Right atrium auricular region (tissue), 2 donors: ENCODE data around the gene PARP14. TPM values are rescaled to one million over a fixed set of nuclear protein-coding genes. Genes with fewer than 3 reads are reported as not detected.

ENCODE experiments used
- DNase-seq: peaks from one replicate; pipeline ENCODE4 v3.0.0-alpha.2; 2019; ENCODE audit warnings: low spot score
- H3K27ac ChIP-seq, 2 donors: fragments of 200-600 bp; sonication (generic); 1 replicate in 1 of 2; 2 replicates in 1 of 2; pipeline ENCODE4 v1.5.1; 2016 to 2019
- H3K27me3 ChIP-seq, 2 donors: fragments of 200-600 bp; sonication (generic); one replicate each; pipeline versions ENCODE4 v1.5.1 to v1.6.0; 2017 to 2019
- H3K36me3 ChIP-seq: fragments of 200-600 bp; sonication (generic); one replicate; pipeline ENCODE4 v1.5.1; 2016
- H3K4me1 ChIP-seq, 2 donors: fragments of 200-600 bp; sonication (generic); one replicate each; pipeline versions ENCODE4 v1.5.1 to v1.6.0; 2017 to 2019
- H3K4me3 ChIP-seq, 2 donors: fragments of 200-600 bp; sonication (generic); 1 replicate in 1 of 2; 2 replicates in 1 of 2; pipeline ENCODE4 v1.5.1; 2017 to 2019; ENCODE audit warnings: mild to moderate bottlenecking in 1 of 2, moderate library complexity in 1 of 2
- H3K9me3 ChIP-seq, 2 donors: fragments of 200-600 bp; sonication (generic); one replicate each; pipeline ENCODE4 v1.5.1; 2019
- total RNA-seq, 2 donors: library from RNA; depleted of rRNA; stranded (reverse); fragments of >200 nt; gene quantifications; one replicate each; pipeline ENCODE4 v1.1.0, GENCODE V29; 2016
- TF ChIP-seq, protein P1 (sequence below), 2 donors: fragments of 200-600 bp; sonication (generic); IDR thresholded peaks; one replicate each; pipeline ENCODE4 v1.5.1; 2019; ENCODE audit warnings: antibody characterized with exemption in 2 of 2

PARP14 gene
- total RNA-seq, 2 donors from 2014 or later, result 9.5 to 13.5 TPM

DNA sequence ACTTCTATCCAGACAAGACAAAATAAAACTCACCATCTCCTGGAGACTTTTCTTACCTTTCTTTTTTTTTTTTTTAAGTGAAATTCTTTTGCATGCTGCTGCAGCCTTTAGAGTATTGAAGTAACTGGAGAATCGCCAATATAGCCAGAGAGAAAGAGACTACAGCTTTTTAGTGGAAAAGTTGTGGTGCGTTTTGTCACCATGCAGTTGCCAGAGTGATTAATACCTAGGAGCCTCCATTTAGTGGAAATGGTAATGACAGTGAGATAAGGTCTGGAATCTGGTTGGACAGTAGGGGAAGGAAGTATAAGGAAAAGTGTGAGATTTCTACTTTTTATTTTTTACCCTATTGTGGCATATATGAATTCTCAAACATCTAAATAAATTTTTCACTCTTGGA is 18.1 kb upstream of the PARP14 start:
- TF ChIP-seq, protein P1, sequence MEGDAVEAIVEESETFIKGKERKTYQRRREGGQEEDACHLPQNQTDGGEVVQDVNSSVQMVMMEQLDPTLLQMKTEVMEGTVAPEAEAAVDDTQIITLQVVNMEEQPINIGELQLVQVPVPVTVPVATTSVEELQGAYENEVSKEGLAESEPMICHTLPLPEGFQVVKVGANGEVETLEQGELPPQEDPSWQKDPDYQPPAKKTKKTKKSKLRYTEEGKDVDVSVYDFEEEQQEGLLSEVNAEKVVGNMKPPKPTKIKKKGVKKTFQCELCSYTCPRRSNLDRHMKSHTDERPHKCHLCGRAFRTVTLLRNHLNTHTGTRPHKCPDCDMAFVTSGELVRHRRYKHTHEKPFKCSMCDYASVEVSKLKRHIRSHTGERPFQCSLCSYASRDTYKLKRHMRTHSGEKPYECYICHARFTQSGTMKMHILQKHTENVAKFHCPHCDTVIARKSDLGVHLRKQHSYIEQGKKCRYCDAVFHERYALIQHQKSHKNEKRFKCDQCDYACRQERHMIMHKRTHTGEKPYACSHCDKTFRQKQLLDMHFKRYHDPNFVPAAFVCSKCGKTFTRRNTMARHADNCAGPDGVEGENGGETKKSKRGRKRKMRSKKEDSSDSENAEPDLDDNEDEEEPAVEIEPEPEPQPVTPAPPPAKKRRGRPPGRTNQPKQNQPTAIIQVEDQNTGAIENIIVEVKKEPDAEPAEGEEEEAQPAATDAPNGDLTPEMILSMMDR (IDR thresholded peaks at IDR 0.05), result no peak
- Histone ChIP-seq H3K4me1 (no peaks in the 10 kb centered on the region), H3K27ac (no peak overlapping the region), H3K36me3 (no peaks in the 10 kb centered on the region), H3K27me3 (no peaks in the 10 kb centered on the region), H3K9me3 (no peaks in the 10 kb centered on the region), H3K4me3 (no peak overlapping the region)
- DNase-seq, result no peak

DNA sequence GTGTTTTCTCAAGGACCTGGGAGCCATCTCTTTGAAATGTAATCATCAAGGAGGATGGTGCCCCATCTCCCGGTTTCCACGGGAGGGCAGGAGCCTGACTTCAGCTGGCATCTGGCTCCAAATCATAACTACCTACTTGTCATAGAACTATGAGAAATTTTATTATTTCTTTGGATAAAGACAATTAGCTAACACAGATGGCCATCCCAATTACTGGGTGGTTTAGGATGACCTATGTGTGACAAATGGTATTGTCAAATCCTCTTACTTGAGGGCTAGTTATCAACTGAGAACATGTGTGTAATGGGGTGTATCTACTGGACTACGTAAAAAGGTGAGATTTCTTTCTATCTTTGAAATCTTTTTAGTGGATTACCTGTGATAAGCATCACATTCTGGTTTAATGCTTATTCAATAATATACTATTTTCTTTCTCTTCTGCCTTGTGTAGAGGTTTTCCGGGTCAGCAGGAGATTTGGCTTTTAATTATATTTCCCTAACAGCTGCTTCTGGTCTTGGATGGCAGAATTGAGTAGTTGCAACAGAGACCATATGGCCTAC is 15.3 kb upstream of the PARP14 start:
- H3K36me3 ChIP-seq, result no peaks in the 10 kb centered on the region
- H3K27ac ChIP-seq, result no peak overlapping the region
- H3K9me3 ChIP-seq, result no peaks in the 10 kb centered on the region
- H3K4me1 ChIP-seq, result no peaks in the 10 kb centered on the region
- H3K4me3 ChIP-seq, result no peak overlapping the region
- DNase-seq, result no peak
- no peaks in the 10 kb centered on the region for H3K27me3 ChIP-seq
- TF ChIP-seq, protein P1 (IDR thresholded peaks at IDR 0.05), result no peak

DNA sequence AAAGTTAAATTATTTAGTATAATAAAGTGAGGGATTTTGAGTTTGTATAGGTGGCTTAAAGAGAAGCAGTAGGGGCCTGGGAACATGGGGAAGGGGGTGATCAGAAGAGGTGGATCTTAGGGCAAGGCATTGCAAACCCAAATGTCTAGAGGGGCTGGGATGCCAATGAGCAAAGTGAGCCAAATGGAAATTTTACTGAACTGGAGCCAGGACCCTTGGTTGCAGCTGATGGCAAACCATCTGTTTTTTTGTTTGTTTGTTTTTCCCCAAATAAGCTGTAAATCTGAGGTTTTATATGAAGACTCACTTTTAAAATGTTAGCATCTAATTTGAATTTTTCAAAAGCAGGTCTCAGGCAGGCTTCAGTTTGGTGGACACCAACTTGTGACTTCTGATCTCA is 14.8 kb upstream of the PARP14 start:
- H3K4me1 ChIP-seq, result no peaks in the 10 kb centered on the region
- no peak overlapping the region for H3K27ac ChIP-seq
- DNase-seq, result no peak
- H3K9me3 ChIP-seq, result no peaks in the 10 kb centered on the region
- TF ChIP-seq, protein P1 (IDR thresholded peaks at IDR 0.05), result no peak
- H3K4me3 ChIP-seq, result no peak overlapping the region
- H3K27me3 ChIP-seq, result no peaks in the 10 kb centered on the region
- H3K36me3 ChIP-seq, result no peaks in the 10 kb centered on the region

DNA sequence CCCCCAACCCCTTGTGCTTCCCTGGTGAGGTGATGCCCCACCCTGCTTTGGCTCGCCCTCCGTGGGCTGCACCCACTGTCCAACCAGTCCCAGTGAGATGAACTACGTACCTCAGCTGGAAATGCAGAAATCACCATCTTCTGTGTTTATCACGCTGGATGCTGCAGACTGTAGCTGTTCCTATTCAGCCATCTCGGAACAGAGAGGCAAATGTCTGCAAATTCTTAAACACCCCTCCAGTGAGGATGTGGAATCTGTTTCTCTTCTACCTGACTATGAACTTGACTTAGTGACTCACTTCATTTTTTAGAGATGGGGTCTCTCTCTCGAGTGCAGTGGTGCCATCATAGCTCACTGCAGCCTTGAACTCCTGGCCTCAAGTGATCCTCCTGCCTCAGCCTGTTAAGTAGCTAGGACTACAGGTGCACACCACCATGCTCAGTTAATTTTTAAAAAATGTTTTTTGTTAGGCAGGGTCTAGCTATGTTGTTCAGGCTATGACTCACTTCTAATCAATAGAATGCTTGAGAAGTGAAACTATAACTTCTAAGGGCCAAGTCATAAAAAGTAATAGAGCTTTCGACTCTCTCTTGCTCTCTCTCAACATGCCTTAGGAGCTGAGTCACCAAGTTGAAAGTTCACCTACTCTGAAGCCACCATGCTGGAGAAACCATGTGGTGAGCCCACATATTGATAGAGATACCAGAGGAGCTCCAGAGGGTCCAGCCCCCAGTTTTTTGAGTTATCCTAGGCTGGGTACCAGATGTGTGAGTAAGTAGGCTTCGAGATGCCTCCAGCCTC is 11.5 kb upstream of the PARP14 start:
- H3K4me3 ChIP-seq, result no peak overlapping the region
- no peak overlapping the region for H3K27ac ChIP-seq
- TF ChIP-seq, protein P1 (IDR thresholded peaks at IDR 0.05), result no peak
- H3K4me1 ChIP-seq, result no peaks in the 10 kb centered on the region
- H3K27me3 ChIP-seq, result no peaks in the 10 kb centered on the region
- no peaks in the 10 kb centered on the region for H3K9me3 ChIP-seq
- H3K36me3 ChIP-seq, result no peaks in the 10 kb centered on the region
- DNase-seq, result no peak

DNA sequence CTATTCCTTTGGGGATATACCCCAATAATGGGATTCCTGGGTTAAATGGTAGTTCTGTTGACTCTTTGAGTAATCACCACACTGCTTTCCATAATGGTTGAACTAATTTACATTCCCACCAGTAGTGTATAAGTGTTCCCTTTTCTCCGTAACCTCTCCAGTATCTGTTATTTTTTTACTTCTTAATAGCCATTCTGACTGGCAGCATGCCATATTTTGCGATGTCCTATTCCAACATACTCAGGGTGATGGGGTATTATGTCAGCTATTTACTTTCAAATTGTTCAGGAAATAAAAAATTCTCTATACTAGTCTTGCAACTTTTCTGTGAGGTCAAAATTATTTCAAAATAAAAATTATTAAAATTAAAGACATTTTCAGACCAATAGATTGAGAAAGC is 9.1 kb upstream of the PARP14 start:
- no peaks in the 10 kb centered on the region for H3K9me3 ChIP-seq
- no peak for DNase-seq
- H3K36me3 ChIP-seq, result no peaks in the 10 kb centered on the region
- H3K4me3 ChIP-seq, result no peak overlapping the region
- H3K27me3 ChIP-seq, result no peaks in the 10 kb centered on the region
- H3K27ac ChIP-seq, result no peak overlapping the region
- no peaks in the 10 kb centered on the region for H3K4me1 ChIP-seq
- TF ChIP-seq, protein P1 (IDR thresholded peaks at IDR 0.05), result no peak
